Astrocyte of the cerebellum (primary cell): Measurements from ENCODE around the gene TRIAP1.

Experiments
- DNase-seq: peaks from one replicate; pipeline ENCODE4 v3.0.0-alpha.2; 2011; ENCODE audit warnings: low read depth
- H3K4me3 ChIP-seq: 2 replicates; pipeline ENCODE4 v1.5.1; 2011; ENCODE audit warnings: mild to moderate bottlenecking, low read depth, low read length, moderate library complexity
- in situ Hi-C: cut with HindIII; loops from 2 replicates; pipeline ENCODE4 v1.10.0; 2017; ENCODE audit warnings: low sequenced_read_pairs
- TF ChIP-seq, protein P1 (sequence below): IDR thresholded peaks from 2 replicates; pipeline ENCODE4 v1.5.1; 2012; ENCODE audit warnings: low read length, low read depth, moderate library complexity, mild to moderate bottlenecking; ENCODE audit errors: missing control alignments

The TRIAP1 gene

DNA sequence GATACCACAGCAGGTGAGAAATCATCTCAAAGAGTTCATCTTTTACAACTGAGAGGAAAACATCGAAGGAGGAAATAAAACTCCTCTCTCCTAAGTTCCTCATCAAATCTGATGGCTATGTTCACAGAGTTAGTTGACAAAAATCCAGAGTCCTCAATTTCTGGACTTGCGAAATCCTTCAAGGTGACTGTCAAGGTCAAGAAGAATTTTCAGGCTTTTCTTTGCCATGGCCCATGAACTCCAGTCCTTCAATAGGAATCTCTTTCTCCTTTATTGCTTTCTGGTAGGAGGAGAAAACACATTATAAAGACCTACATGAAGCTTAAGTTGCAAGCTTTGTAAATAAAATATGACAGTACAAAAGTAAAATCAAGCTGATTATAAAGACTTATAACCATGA is 1.5 kb downstream of the TRIAP1 start:
- no peak overlapping the region for H3K4me3 ChIP-seq
- in situ Hi-C loops, result no loop called here
- no peak for DNase-seq
- TF ChIP-seq, protein P1, sequence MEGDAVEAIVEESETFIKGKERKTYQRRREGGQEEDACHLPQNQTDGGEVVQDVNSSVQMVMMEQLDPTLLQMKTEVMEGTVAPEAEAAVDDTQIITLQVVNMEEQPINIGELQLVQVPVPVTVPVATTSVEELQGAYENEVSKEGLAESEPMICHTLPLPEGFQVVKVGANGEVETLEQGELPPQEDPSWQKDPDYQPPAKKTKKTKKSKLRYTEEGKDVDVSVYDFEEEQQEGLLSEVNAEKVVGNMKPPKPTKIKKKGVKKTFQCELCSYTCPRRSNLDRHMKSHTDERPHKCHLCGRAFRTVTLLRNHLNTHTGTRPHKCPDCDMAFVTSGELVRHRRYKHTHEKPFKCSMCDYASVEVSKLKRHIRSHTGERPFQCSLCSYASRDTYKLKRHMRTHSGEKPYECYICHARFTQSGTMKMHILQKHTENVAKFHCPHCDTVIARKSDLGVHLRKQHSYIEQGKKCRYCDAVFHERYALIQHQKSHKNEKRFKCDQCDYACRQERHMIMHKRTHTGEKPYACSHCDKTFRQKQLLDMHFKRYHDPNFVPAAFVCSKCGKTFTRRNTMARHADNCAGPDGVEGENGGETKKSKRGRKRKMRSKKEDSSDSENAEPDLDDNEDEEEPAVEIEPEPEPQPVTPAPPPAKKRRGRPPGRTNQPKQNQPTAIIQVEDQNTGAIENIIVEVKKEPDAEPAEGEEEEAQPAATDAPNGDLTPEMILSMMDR, result no peak

DNA sequence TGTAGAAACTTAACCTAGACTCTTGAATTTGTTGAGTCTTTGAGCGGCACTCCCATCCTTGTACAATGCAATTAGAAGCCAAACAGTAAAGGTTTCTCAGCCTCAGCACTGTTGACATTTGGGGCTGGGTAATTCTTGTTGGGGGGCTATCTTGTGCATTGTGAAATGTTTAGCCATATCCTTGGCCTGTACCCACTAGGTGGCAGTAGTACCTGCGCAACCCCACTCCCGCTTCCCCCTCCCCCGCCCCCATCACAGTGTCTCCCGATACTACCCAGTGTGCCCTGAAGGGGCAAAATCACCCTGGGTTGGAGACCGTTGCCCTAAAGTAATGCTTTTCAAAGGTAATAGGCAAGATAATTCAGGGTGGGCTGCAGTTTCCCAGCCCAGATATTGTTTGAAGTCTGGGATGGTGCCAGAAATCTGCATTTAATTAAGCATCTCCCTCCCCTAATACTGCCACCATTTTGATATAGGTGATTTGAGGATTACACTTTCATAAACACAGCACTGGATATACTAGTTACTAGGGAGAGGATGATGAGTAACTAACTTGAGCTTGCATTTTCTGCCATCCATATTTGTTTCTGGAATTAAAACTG is 6.4 kb downstream of the TRIAP1 start:
- in situ Hi-C loops, result no loop called here
- H3K4me3 ChIP-seq, result no peak overlapping the region

DNA sequence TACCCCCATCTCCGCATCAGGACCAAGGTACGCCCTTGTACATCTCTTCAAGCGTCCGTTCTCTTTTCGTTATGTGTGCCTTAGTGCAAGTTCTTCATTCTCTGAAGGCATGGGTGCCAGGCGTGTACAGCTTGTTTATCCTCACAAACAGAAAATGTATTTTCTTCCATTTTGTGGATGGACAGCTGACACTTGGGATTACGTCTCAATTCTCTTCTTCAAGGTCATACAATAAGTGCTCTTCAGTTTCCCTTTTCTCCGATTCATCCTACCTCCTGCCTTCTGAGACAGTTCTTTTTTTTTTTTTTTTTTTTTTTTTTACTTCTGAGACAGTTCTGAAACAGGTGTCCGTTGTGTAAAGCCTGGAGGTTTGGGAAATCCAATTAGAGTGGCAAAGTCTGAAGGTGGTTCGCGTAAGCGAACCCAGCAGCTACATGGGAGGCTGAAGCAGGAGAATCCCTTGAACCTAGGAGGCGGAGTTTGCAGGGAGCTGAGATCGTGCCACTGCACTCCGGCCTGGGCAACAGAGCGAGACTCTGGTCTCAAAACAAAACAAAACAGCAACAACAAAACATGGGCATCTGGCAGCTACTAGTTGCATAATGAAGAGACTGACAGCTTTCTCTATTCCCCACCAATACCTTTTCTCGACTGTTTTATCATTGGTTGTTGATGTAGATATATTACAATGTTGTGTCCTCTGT is 7.5 kb downstream of the TRIAP1 start:
- TF ChIP-seq, protein P1, result no peak
- H3K4me3 ChIP-seq, result peak overlapping the region; percentile 66
- in situ Hi-C loops, result no loop called here
- DNase-seq, result no peak

More for the DNA sequence above, 6.4 kb downstream of the TRIAP1 start:
- TF ChIP-seq, protein P1, result peak; percentile 60
- DNase-seq, result peak; percentile 29

DNA sequence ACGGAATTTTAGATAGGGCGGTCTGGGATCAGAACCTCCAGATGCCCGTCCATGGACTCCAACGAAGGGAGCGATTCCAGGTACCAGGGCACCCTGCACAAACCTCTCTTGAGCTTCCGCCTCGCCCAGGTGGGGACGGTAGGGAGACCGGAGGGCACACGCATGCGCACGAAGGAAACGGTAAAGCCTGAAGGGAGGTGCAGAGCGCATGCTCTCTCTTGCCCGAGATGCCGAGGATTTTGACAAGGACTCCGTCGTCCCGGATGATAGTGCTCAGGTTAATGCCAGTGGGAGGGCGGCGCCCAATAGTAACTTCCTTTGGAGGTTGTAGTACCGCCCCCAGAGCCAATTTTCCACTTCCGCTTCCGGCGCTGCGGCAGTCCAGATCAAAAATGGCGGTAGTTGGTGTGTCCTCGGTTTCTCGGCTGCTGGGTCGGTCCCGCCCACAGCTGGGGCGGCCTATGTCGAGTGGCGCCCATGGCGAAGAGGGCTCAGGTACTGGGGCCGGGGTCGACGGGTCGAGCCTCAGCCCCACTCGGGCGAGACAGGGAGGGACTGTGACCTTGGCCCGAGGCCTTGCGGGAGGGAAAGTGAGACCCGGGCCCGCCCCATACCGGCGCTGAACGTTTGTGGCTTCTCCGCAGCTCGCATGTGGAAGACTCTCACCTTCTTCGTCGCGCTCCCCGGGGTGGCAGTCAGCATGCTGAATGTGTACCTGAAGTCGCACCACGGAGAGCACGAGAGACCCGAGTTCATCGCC is 8.3 kb downstream of the TRIAP1 start, which contains the start of gene COX6A1:
Gene COX6A1, plus strand, starts transcription at position 379 of the 760 bp plus-strand sequence. Its CDS starts 14 bp downstream, at position 393.
- in situ Hi-C loops, result no loop called here
- DNase-seq, result peak; percentile 96
- peak within 1 kb of the TSS; percentile 66 for H3K4me3 ChIP-seq
- TF ChIP-seq, protein P1, result no peak

DNA sequence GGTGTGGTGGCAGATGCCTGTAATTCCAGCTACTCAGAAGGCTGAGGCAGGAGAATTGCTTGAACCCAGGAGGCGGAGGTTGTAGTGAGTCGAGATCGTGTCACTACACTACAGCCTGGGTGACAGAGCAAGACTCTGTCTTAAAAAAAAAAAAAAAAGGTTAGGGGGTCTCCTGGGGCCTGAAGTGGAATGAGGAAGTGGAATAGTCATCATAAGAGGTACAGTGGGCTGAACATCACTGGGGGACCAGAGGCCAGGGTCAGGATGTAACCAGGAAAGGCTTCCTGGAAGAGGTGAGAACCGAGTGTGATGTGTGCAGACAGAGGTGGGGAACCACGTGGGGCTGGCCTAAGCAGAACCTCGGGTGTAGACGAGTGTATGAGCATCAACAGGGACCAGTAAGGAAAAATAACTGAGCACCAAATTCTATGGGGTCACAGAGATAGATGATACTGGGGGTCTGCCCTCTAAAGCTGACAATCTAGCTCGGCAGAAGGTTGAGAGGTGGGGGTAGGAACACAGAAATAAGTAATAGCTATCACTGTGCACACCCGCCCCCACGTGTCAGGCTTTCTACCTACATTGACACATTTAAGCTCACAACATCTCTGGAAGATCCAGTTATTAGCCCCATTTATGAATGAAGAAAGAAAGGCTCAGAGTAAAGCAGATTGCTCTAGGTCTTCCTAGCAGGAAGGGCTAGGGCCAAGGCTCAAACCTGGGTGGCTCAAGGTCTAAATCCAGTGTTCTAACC is 13.2 kb downstream of the TRIAP1 start:
- H3K4me3 ChIP-seq, result no peak overlapping the region
- in situ Hi-C loops, result no loop called here
- no peak for DNase-seq
- TF ChIP-seq, protein P1, result no peak

DNA sequence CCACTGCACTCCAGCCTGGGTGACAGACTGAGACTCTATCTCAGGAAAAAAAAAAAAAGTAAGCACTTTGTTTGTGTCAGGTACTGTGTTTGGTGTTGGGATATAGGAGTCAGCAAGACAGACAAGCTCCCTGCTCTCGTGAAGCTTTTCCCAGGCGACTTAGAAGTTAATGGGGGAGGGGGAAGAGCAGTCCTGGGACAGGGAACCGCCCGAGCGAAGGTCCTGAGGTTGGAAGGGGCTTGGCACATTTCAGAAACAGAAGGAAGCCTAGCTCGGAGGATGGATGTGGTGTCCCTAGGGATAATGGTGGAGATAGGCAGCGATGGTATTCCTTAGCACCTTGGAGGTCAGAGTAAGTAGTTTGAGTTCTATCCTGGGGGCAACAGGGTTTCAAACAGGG is 16.8 kb downstream of the TRIAP1 start:
- TF ChIP-seq, protein P1, result no peak
- DNase-seq, result no peak
- no peak overlapping the region for H3K4me3 ChIP-seq
- in situ Hi-C loops, result no loop called here
